ENCODE results near the gene JAZF1. TPM values are rescaled to one million over a fixed set of nuclear protein-coding genes. Genes with fewer than 3 reads are reported as not detected.

The JAZF1 gene
- total RNA-seq, 2 donors from 2014 or later = 4.0 to 4.9 TPM

DNA sequence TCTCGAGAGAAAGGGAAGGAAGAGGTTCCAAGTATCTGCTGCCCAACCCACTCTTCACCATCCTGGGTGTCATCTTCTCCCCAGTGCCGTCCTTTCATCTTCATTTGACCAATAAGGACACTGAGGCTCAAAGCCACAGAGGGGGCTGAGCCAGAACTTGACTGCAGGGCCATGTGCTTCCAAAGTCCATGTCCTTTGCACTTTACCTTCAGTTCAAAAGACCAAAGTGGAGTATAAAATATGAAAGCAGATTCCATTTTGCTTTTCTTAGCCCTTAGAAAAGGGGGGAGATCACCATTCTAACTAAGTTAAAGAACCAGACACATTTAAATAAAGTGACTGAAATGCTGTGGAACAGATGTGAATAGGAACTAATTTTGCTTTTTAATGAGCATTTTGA, 56.2 kb downstream of the JAZF1 start:
- no peaks in the 10 kb centered on the region for H3K9me3 ChIP-seq
- intact Hi-C loops (cut with DNase I) = no loop called here
- DNase-seq (no peak), ATAC-seq (no peak)
- TF ChIP-seq POLR2A (IDR thresholded peaks at IDR 0.05) = no peak
- TF ChIP-seq, protein P1, sequence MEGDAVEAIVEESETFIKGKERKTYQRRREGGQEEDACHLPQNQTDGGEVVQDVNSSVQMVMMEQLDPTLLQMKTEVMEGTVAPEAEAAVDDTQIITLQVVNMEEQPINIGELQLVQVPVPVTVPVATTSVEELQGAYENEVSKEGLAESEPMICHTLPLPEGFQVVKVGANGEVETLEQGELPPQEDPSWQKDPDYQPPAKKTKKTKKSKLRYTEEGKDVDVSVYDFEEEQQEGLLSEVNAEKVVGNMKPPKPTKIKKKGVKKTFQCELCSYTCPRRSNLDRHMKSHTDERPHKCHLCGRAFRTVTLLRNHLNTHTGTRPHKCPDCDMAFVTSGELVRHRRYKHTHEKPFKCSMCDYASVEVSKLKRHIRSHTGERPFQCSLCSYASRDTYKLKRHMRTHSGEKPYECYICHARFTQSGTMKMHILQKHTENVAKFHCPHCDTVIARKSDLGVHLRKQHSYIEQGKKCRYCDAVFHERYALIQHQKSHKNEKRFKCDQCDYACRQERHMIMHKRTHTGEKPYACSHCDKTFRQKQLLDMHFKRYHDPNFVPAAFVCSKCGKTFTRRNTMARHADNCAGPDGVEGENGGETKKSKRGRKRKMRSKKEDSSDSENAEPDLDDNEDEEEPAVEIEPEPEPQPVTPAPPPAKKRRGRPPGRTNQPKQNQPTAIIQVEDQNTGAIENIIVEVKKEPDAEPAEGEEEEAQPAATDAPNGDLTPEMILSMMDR (IDR thresholded peaks at IDR 0.05) = no peak
- H3K4me1 ChIP-seq = no peaks in the 10 kb centered on the region
- 88 to 100% methylated on average over 2 of the region's 2 CpGs for WGBS, 2 donors
- H3K27ac ChIP-seq = no peak overlapping the region
- H3K4me3 ChIP-seq = no peak overlapping the region
- no peaks in the 10 kb centered on the region for H3K27me3 ChIP-seq
- H3K36me3 ChIP-seq (replicated peaks in 1 of 2; ENCODE audit: insufficient read depth in 1 of 2, low read depth in 2 of 2) = no peaks in the 10 kb centered on the region

DNA sequence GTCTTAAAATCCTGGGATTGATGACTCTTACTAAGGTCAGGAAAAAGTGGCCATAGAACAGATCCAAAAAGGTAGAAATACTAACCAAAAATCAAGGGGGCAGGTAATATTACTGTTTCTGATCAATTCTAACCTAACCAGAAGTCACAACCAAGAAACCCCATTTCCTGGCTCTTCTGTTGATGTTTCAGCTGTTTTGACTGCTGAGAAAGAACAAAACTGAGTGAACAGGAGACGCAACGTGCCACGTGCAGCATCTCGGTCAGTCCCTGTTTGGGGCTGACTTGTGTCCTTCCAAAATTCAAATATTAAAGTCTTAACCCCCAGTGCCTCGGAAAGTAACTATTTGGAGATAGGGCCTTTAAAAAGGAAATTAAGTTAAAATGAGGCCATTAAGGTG, 56.8 kb downstream of the JAZF1 start:
- Histone ChIP-seq H3K9me3 (no peaks in the 10 kb centered on the region), H3K36me3 (replicated peaks in 1 of 2; ENCODE audit: insufficient read depth in 1 of 2, low read depth in 2 of 2) (no peaks in the 10 kb centered on the region), H3K4me3 (no peak overlapping the region), H3K27ac (no peak overlapping the region), H3K27me3 (no peaks in the 10 kb centered on the region), H3K4me1 (no peaks in the 10 kb centered on the region)
- ATAC-seq = no peak
- no peak for TF ChIP-seq POLR2A (IDR thresholded peaks at IDR 0.05)
- TF ChIP-seq, protein P1 (IDR thresholded peaks at IDR 0.05) = no peak
- DNase-seq = no peak
- WGBS, 2 donors = 91 to 93% methylated on average over 5 of the region's 5 CpGs
- intact Hi-C loops (cut with DNase I) = no loop called here

DNA sequence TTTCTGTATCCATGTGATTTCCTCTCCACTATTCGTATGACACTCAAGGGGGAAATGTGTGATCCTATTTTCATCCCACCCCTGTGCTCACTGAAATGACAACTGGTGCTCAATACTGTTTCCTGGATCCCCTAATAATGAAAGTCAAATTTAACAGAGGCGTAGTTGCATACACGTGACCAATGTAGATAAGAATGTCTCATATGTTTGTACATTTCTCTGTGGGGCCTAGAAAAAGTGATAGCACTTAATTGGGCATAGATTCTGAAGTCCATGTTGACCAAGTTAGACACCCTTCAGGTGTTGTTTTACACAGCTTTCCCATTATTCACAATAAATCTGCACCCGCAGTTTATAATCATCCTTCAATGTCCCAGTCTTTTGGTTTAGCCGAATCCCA, 59.1 kb downstream of the JAZF1 start:
- TF ChIP-seq, protein P1 (IDR thresholded peaks at IDR 0.05) = no peak
- TF ChIP-seq POLR2A (IDR thresholded peaks at IDR 0.05) = no peak
- Histone ChIP-seq H3K36me3 (replicated peaks in 1 of 2; ENCODE audit: insufficient read depth in 1 of 2, low read depth in 2 of 2) (no peaks in the 10 kb centered on the region), H3K4me3 (no peak overlapping the region), H3K27me3 (no peaks in the 10 kb centered on the region), H3K27ac (no peak overlapping the region), H3K9me3 (no peaks in the 10 kb centered on the region), H3K4me1 (no peaks in the 10 kb centered on the region)
- no peak for ATAC-seq
- no peak for DNase-seq
- intact Hi-C loops (cut with DNase I) = no loop called here
- WGBS, 2 donors = 68 to 73% methylated on average over 5 of the region's 5 CpGs

DNA sequence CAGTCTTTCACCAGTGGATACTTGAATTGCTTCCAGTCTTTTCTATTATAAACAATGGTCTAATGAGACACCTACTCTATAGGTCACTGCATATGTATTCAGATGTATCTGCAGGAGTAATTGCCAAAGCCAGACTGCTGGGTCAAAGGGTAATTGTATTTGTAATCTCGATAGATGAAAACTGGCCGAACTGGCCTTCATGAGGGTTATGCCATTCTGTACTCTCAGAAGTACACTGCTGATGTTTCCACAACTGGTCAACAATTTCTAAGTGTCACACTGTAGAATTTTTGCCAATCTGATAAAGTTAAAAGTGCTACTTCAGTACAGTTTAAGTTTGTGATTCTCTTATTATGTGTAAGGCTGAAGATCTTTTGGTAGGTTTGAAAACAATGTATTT, 64.6 kb downstream of the JAZF1 start:
- Histone ChIP-seq H3K36me3 (replicated peaks in 1 of 2; ENCODE audit: insufficient read depth in 1 of 2, low read depth in 2 of 2) (no peaks in the 10 kb centered on the region), H3K9me3 (no peaks in the 10 kb centered on the region), H3K27me3 (no peaks in the 10 kb centered on the region), H3K4me3 (no peak overlapping the region), H3K27ac (no peak overlapping the region), H3K4me1 (no peaks in the 10 kb centered on the region)
- 14 to 50% methylated on average over 2 of the region's 2 CpGs for WGBS, 2 donors
- intact Hi-C loops (cut with DNase I) = no loop called here
- ATAC-seq (no peak), DNase-seq (no peak)
- TF ChIP-seq, protein P1 (IDR thresholded peaks at IDR 0.05) = no peak
- TF ChIP-seq POLR2A (IDR thresholded peaks at IDR 0.05) = no peak

- ATAC-seq = no peak
- no peak for DNase-seq
- Histone ChIP-seq H3K27ac (no peak overlapping the region), H3K27me3 (no peaks in the 10 kb centered on the region), H3K9me3 (no peaks in the 10 kb centered on the region), H3K4me1 (no peaks in the 10 kb centered on the region), H3K36me3 (replicated peaks in 1 of 2; ENCODE audit: insufficient read depth in 1 of 2, low read depth in 2 of 2) (no peaks in the 10 kb centered on the region), H3K4me3 (no peak overlapping the region)
- no peak for TF ChIP-seq POLR2A (IDR thresholded peaks at IDR 0.05)
- TF ChIP-seq, protein P1 (IDR thresholded peaks at IDR 0.05) = no peak
- WGBS, 2 donors = 74 to 80% methylated on average over 1 of the region's 1 CpG
- intact Hi-C loops (cut with DNase I) = no loop called here
Observed at GRCh38 chr7:28115261-28115660, 65.3 kb downstream of the JAZF1 start.
